ENCODE measurements around the gene TMED6. TPM values are rescaled to one million over a fixed set of nuclear protein-coding genes. Genes with fewer than 3 reads are reported as not detected.
"Not testable (repeated sequence)": the region's sequence is repeated elsewhere in the genome, so short reads cannot be mapped to it uniquely, and the experiment has no call there.

Gene TMED6
- total RNA-seq, 2 experiments from 2014 or later = 1.2 to 1.3 TPM

DNA sequence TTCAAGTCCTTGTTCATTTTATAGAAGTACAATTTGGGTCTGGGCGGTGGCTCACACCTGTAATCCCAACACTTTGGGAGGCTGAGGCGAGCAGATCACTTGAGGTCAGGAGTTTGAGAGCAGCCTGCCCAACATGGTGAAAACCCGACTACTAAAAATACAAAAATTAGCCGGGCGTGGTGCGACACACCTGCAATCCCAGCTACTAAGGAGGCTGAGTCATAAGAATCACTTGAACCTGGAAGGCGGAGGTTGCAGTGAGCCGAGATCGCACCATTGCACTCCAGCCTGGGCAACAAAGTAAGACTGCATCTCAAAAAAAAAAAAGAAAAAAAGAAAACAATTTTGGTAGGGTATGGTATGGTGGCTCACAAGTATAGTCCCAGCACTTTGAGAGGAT, 8.5 kb upstream of the TMED6 start:
- CTCF ChIA-PET; intact Hi-C loops (cut with DNase I, micrococcal nuclease); H3K27me3 Mint-ChIP-seq; H3K27ac Mint-ChIP-seq; DNase-seq; ATAC-seq; H3K4me3 Mint-ChIP-seq; H3K4me1 Mint-ChIP-seq; H3K9me3 Mint-ChIP-seq (ENCODE audit: low read depth); POLR2A ChIA-PET: not testable (repeated sequence)
- H3K36me3 Mint-ChIP-seq (ENCODE audit: low read depth) = peaks cover 31% of the 10 kb centered on the region

DNA sequence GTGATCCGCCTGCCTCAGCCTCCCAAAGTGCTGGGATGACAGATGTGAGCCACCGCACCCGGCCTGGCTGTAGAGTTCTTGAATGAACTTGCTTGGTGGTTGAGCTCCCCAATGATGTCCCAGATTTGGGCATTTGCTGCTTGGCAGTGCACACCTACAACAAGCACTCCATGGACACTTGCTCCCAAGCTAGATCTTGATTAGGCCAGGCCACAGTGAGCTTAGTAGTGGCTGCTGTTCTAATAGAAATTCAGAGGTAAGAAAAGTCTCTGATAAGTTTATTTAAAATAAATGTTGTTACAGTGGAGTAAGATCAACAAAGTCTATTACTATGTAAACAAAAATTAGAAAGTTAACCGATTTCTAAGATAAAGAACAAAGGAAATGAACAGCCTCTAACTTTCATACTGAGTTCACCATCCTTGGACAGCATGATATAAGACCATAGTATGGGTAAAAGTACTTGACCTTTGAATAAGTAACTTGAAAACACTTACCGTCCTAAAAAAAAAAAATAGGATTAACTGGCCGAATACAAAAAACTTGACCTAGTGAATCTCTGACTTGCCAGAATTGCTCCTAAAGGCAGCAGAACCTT, 951 bp downstream of the TMED6 start:
- Mint-ChIP-seq H3K27me3 (no peaks in the 10 kb centered on the region), H3K27ac (no peak overlapping the region), H3K9me3 (ENCODE audit: low read depth) (no peaks in the 10 kb centered on the region), H3K4me1 (peaks cover 5% of the 10 kb centered on the region), H3K36me3 (ENCODE audit: low read depth) (peaks cover 29% of the 10 kb centered on the region), H3K4me3 (no peak overlapping the region)
- no peak for DNase-seq
- POLR2A ChIA-PET = no interaction called here
- intact Hi-C loops (cut with DNase I, micrococcal nuclease) = no loop called here
- CTCF ChIA-PET = interaction anchor here (0.8 kb wide), 2 partner anchors 374 to 404 kb away, joined by 3 to 4 read pairs; no protein-coding TSS in a partner anchor
- no peak for ATAC-seq

DNA sequence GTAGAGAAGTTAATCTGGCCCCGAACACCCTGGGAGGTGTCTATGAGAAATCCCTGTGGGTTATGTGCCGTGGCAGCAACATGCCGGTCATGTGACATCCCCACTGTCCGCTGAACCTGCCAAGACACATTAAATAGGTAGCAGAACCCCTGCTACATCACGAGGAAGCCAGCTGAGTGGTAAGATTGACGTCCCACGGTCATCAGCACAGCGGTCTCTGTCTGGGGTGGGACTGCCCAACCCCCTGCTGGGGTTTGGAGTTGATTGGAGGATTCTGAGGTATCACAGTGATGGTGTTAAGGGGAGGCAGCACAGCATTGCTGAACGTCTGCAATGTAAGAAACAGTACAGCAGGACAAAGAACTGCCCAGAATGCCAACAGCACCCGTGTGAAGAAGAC, 2.0 kb downstream of the TMED6 start:
- POLR2A ChIA-PET = no interaction called here
- CTCF ChIA-PET = no interaction called here
- no peaks in the 10 kb centered on the region for H3K9me3 Mint-ChIP-seq (ENCODE audit: low read depth)

DNA sequence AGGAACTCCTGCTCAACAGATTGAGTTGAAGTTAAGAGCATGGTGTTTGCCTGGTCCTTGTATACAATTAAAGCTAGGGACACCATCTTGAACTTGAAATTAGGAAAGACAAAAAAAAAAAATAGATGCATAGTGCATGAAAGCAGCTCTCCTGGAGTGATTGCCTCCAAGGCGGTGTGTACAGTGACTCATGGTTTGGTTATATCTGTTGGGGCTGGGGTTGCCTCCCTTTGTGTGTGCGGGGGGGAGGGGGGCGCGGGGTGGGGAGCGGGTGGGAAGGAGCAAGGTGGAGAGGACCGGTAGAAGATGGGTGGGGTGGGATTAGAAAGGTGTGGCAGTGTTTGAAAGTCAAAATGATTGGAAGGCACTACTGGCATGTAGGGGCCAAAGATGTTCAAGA, 3.4 kb downstream of the TMED6 start:
- ChIA-PET POLR2A (interaction anchor here (0.7 kb wide), 1 partner anchor 13 kb away, joined by 3 read pairs; no protein-coding TSS in a partner anchor), CTCF (interaction anchor here (0.6 kb wide), 1 partner anchor 48 kb away, joined by 3 read pairs; no protein-coding TSS in a partner anchor)
- H3K4me3 Mint-ChIP-seq = no peak overlapping the region

More for the DNA sequence above, 2.0 kb downstream of the TMED6 start:
- ATAC-seq (no peak), DNase-seq (no peak)
- intact Hi-C loops (cut with DNase I, micrococcal nuclease) = no loop called here
- Mint-ChIP-seq H3K36me3 (ENCODE audit: low read depth) (peaks cover 31% of the 10 kb centered on the region), H3K4me1 (peaks cover 8% of the 10 kb centered on the region), H3K27ac (no peak overlapping the region), H3K4me3 (no peak overlapping the region), H3K27me3 (no peaks in the 10 kb centered on the region)

DNA sequence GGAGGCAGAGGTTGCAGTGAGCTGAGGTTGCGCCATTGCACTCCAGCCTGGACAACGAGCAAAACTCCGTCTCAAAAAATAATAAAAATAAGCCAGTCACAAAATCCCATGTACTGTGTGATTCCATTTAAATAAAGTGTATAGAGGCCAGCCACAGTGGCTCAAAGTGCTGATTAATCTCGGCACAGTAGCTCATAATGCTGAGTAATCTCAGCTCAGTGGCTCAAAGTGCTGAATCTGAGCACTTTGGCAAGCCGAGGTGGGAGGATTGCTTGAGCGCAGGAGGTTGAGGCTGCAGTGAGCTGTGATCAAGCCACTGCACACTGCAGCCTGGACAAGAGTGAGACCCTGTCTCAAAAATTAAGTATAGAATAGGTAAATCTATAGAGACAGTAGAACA, 4.9 kb downstream of the TMED6 start:
- ChIA-PET CTCF (interaction anchor here (0.7 kb wide), 1 partner anchor 36 kb away, joined by 3 read pairs; no protein-coding TSS in a partner anchor), POLR2A (interaction anchor here (0.5 to 1.2 kb wide), 2 partner anchors 10 to 683 kb away, joined by 3 to 4 read pairs; no protein-coding TSS in a partner anchor)
- intact Hi-C loops (cut with DNase I, micrococcal nuclease) = no loop called here
- H3K4me3 Mint-ChIP-seq = no peak overlapping the region
- no peaks in the 10 kb centered on the region for H3K9me3 Mint-ChIP-seq (ENCODE audit: low read depth)
- H3K27ac Mint-ChIP-seq = no peak overlapping the region
- peaks cover 12% of the 10 kb centered on the region for H3K4me1 Mint-ChIP-seq
- DNase-seq = no peak
- peaks cover 39% of the 10 kb centered on the region for H3K36me3 Mint-ChIP-seq (ENCODE audit: low read depth)
- no peaks in the 10 kb centered on the region for H3K27me3 Mint-ChIP-seq
- ATAC-seq = no peak

More for the DNA sequence above, 3.4 kb downstream of the TMED6 start:
- Mint-ChIP-seq H3K27me3 (no peaks in the 10 kb centered on the region), H3K9me3 (ENCODE audit: low read depth) (no peaks in the 10 kb centered on the region), H3K27ac (no peak overlapping the region), H3K36me3 (ENCODE audit: low read depth) (peaks cover 36% of the 10 kb centered on the region), H3K4me1 (peaks cover 8% of the 10 kb centered on the region)
- ATAC-seq (no peak), DNase-seq (no peak)
- intact Hi-C loops (cut with DNase I, micrococcal nuclease) = no loop called here

DNA sequence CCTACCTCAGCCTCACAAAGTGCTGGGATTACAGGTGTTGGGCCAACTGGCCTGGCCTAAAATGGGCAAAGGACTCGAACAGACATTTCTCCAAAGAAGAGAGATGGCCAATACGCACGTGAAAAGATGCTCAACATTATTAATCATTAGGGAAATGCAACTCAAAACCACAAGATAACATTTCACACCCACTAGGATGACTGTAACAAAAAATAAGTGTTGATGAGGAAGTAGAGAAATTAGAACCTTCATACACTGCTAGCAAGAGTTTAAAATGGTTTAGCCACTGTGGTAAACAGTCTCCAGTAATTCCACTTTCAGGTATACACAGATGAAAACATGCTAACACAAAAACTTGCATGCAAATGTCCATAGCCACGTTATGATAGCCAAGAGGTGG, 5.7 kb downstream of the TMED6 start:
- Mint-ChIP-seq H3K4me1 (peaks cover 20% of the 10 kb centered on the region), H3K4me3 (no peak overlapping the region), H3K27ac (no peak overlapping the region), H3K36me3 (ENCODE audit: low read depth) (peaks cover 47% of the 10 kb centered on the region), H3K27me3 (no peaks in the 10 kb centered on the region), H3K9me3 (ENCODE audit: low read depth) (no peaks in the 10 kb centered on the region)
- ChIA-PET POLR2A (interaction anchor here (0.8 to 1.2 kb wide), 2 partner anchors 9 to 35 kb away, joined by 4 read pairs; no protein-coding TSS in a partner anchor), CTCF (no interaction called here)
- intact Hi-C loops (cut with DNase I, micrococcal nuclease) = no loop called here
- DNase-seq = no peak
- ATAC-seq = peak; percentile 14

DNA sequence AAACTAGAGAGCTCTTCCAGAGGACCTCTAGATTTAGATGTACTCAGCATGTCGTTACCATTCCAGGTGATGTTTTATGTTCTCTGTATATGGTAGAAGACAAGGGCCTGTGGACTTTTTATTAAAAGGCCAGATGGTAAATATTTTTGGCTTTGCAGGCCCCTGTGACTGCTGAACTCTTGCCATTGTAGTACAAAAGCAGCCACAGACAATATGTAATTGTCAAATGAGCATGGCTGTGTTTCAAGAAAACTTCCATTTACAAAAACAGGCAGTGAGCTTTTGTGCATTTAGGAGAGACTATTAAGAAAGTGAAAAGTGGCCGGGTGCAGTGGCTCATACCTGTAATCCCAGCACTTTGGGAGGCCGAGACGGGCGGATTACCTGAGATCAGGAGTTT, 7.4 kb downstream of the TMED6 start:
- Mint-ChIP-seq H3K27me3 (no peaks in the 10 kb centered on the region), H3K27ac (no peak overlapping the region), H3K9me3 (ENCODE audit: low read depth) (no peaks in the 10 kb centered on the region), H3K4me3 (no peak overlapping the region), H3K36me3 (ENCODE audit: low read depth) (peaks cover 58% of the 10 kb centered on the region), H3K4me1 (peaks cover 27% of the 10 kb centered on the region)
- ATAC-seq (no peak), DNase-seq (no peak)
- CTCF ChIA-PET = no interaction called here
- POLR2A ChIA-PET = interaction anchor here (0.7 kb wide), 2 partner anchors 60 to 207 kb away, joined by 3 read pairs; no protein-coding TSS in a partner anchor
- intact Hi-C loops (cut with DNase I, micrococcal nuclease) = no loop called here

DNA sequence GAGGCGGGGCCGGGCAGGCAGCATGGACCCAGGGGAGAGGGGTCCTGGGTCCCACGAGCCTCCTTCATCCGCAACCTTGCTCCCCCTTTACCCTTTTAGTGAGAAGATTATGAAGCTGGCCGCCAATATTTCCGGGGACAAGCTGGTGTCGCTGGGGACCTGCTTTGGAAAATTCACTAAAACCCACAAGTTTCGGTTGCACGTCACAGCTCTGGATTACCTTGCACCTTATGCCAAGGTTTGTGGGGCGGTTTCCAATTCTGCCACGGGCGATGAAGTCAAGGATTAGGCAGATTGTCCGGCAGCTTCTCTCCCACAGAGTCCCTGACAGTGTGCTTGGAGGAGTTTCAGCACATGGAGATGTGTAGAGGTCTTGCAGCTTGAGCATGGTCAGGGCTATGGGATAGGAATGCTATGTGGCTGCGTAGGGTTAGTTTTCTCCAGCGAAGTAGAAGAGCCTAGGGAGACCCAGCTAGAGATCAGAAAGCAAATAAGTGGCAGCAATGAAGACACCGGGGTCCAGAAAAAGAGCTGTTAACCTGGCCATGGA, 11.4 kb downstream of the TMED6 start:
- Mint-ChIP-seq H3K36me3 (ENCODE audit: low read depth) (peaks cover 58% of the 10 kb centered on the region), H3K4me1 (peaks cover 39% of the 10 kb centered on the region), H3K4me3 (peak overlapping the region; percentile 96), H3K27me3 (no peaks in the 10 kb centered on the region), H3K27ac (peak overlapping the region; percentile 98), H3K9me3 (ENCODE audit: low read depth) (no peaks in the 10 kb centered on the region)
- DNase-seq = peak; percentile 55
- intact Hi-C loops (cut with DNase I, micrococcal nuclease) = no loop called here
- ChIA-PET POLR2A (interaction anchor here (0.7 to 1.3 kb wide), 4 partner anchors 9 to 104 kb away, joined by 3 to 10 read pairs (median 4); partner anchors contain the start of gene PDF), CTCF (interaction anchor here (0.6 to 2.5 kb wide), 8 partner anchors 9 to 85 kb away, joined by 3 to 8 read pairs (median 3); partner anchors contain the start of gene PDF)
- peak; percentile 2 for ATAC-seq

DNA sequence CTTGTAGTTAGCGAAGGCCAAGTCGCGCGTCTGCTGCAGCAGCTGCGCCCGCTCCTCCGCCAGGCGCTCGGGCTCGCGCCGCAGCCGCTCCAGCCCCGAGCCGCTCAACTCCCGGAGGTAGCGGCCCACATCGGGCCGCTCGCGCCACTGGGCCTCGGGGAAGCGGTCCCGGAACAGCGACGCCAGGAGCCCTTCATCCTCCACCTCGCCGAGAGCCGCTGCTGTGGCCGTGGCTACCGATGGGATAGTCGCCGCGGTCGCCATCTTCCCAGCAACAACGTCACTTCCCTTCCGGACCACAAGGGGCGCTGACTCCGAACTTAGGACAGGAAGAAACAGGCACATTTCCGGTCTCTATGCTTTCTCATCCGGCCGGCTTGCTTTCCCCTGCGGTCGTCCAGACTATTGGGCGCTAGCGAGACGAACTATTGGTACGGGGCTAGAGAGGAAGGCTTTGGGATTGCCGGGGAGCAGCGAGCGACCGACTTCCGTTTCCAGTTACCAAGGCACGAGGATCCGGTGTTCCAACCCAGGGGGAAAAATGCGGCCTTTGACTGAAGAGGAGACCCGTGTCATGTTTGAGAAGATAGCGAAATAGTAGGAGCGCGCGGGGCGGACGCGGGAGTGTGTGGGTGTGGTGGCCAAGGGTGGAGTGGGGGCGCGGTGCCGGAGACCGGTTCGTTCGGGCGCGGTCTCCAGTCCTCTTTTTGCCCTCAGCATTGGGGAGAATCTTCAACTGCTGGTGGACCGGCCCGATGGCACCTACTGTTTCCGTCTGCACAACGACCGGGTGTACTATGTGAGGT, 12.1 kb downstream of the TMED6 start, which contains the start of the genes COG8 and NIP7:
Gene COG8 (minus strand): TSS at position 276 of the 806 bp plus-strand sequence. CDS start 12 bp downstream, at position 264.
Gene NIP7 (plus strand): TSS at position 484 of the 806 bp plus-strand sequence. CDS start 58 bp downstream, at position 542.
- DNase-seq (peak; percentile 95), ATAC-seq (peak; percentile 89)
- POLR2A ChIA-PET = interaction anchor here (0.5 to 1.3 kb wide), 6 partner anchors 9 to 922 kb away, joined by 3 to 10 read pairs (median 4); partner anchors contain the start of gene PDF
- CTCF ChIA-PET = interaction anchor here (0.8 to 2.5 kb wide), 11 partner anchors 8 to 209 kb away, joined by 3 to 18 read pairs (median 3); partner anchors contain the start of gene PDF
- Mint-ChIP-seq H3K27ac (peak within 1 kb of the TSS; percentile 98), H3K36me3 (ENCODE audit: low read depth) (peaks cover 60% of the 10 kb centered on the region), H3K4me3 (peak within 1 kb of the TSS; percentile 96), H3K27me3 (no peaks in the 10 kb centered on the region), H3K4me1 (peaks cover 37% of the 10 kb centered on the region), H3K9me3 (ENCODE audit: low read depth) (no peaks in the 10 kb centered on the region)
- intact Hi-C loops (cut with DNase I, micrococcal nuclease) = loop anchor here (1.0 to 10.0 kb wide), 10 partner anchors 9 to 1775 kb away; partner anchors contain the start of genes PDF (in 2 of the 2), CHTF8 (in 1 of the 2), CTCF (in 1 of the 2) and CYB5B (in 1 of the 2)

DNA sequence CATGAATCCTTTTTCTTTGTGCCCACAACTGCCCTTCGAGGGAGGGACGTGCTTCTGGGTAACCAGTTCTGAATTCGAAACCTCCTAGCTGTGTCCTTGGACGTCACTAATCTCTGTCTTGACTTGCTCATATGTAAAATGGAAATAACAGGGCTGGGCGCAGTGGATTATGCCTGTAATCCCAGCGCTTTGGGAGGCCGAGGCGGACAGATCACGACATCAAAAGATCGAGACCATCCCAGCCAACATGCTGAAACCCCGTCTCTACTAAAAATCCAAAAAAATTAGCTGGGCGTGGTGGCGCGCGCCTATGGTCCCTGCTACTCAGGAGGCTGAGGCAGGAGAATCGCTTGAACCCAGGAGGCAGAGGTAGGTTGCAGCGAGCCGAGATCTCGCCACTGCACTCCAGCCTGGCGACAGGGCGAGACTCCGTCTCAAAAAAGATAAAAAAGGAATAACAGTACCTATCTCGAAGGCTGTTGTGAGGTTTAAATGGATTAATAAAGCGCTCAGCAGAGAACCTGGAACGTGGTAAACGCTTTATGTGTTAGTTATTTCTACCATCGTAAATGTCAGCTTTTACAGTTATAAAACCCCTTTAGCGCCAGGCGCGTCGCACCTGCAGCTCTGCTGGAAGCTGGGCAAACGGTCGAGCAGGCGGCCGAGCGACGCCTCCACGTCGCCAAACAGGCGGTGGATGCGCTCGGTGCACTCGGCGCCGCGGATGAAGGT, 12.9 kb downstream of the TMED6 start:
- intact Hi-C loops (cut with DNase I, micrococcal nuclease) = loop anchor here (1.0 to 10.0 kb wide), 10 partner anchors 8 to 1774 kb away; partner anchors contain the start of genes PDF (in 2 of the 2), CHTF8 (in 1 of the 2), CTCF (in 1 of the 2) and CYB5B (in 1 of the 2)
- H3K36me3 Mint-ChIP-seq (ENCODE audit: low read depth) = peaks cover 63% of the 10 kb centered on the region
- peak; percentile 22 for DNase-seq

More for the DNA sequence above, 12.9 kb downstream of the TMED6 start:
- H3K9me3 Mint-ChIP-seq (ENCODE audit: low read depth) = no peaks in the 10 kb centered on the region
- H3K4me3 Mint-ChIP-seq = peak overlapping the region; percentile 96
- peaks cover 37% of the 10 kb centered on the region for H3K4me1 Mint-ChIP-seq
- ChIA-PET POLR2A (interaction anchor here (0.5 to 1.2 kb wide), 3 partner anchors 10 to 921 kb away, joined by 3 to 4 read pairs (median 4); no protein-coding TSS in a partner anchor), CTCF (interaction anchor here (0.6 to 2.5 kb wide), 7 partner anchors 9 to 209 kb away, joined by 3 to 18 read pairs (median 3); partner anchors contain the start of gene PDF)
- ATAC-seq = no peak
- peak overlapping the region; percentile 98 for H3K27ac Mint-ChIP-seq
- no peaks in the 10 kb centered on the region for H3K27me3 Mint-ChIP-seq

Measured in activated CD4-positive, alpha-beta T cell treated with anti-CD3 and anti-CD28 coated beads for 36 hours (primary cell).